Ishikawa (cell line): Measurements from ENCODE around the gene GUSB.

ENCODE experiments used
- FOXM1 ChIP-seq: IDR thresholded peaks from 2 replicates; pipeline ENCODE4 v1.6.1; 2012; ENCODE audit warnings: low read depth, borderline replicate concordance
- TF ChIP-seq, protein P1 (sequence below): IDR thresholded peaks from 2 replicates; pipeline ENCODE4 v1.6.1; 2012; ENCODE audit warnings: low read depth, mild to moderate bottlenecking
- TF ChIP-seq, protein P2 (sequence below): IDR thresholded peaks from 2 replicates; pipeline ENCODE4 v1.6.1; 2012

DNA sequence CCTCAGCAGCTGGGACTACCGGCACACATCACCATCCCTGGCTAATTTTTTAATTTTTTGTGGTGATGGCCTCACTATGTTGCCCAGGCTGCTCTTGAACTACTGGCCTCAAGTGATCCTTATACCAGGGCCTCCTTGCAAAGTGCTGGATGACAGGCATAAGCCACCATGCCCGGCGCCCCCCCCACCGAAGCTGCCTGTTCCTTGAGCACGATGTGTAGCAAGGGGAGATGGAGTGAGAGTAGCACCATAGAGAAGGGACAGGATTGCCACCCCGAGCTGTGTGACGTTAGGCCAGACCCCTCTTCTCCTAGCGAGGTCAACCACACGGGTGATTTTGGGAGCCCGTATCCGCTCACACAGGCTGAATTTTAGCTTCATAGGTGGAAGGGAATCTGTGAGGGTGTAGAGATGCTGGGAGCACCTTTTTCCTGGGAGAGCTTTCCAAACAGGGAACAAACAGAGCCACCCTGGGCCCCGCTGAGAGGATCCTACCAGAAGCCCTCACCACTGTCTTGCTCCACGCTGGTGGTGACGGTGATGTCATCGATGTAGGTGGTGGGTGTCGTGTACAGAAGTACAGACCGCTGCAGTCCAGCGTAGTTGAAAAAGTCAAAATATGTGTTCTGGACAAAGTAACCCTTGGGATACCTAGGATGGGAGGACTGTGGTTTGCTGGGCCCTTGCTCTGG, 3.0 kb downstream of the GUSB start:
- TF ChIP-seq FOXM1, result no peak
- TF ChIP-seq, protein P1, sequence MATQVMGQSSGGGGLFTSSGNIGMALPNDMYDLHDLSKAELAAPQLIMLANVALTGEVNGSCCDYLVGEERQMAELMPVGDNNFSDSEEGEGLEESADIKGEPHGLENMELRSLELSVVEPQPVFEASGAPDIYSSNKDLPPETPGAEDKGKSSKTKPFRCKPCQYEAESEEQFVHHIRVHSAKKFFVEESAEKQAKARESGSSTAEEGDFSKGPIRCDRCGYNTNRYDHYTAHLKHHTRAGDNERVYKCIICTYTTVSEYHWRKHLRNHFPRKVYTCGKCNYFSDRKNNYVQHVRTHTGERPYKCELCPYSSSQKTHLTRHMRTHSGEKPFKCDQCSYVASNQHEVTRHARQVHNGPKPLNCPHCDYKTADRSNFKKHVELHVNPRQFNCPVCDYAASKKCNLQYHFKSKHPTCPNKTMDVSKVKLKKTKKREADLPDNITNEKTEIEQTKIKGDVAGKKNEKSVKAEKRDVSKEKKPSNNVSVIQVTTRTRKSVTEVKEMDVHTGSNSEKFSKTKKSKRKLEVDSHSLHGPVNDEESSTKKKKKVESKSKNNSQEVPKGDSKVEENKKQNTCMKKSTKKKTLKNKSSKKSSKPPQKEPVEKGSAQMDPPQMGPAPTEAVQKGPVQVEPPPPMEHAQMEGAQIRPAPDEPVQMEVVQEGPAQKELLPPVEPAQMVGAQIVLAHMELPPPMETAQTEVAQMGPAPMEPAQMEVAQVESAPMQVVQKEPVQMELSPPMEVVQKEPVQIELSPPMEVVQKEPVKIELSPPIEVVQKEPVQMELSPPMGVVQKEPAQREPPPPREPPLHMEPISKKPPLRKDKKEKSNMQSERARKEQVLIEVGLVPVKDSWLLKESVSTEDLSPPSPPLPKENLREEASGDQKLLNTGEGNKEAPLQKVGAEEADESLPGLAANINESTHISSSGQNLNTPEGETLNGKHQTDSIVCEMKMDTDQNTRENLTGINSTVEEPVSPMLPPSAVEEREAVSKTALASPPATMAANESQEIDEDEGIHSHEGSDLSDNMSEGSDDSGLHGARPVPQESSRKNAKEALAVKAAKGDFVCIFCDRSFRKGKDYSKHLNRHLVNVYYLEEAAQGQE, result no peak
- TF ChIP-seq, protein P2, sequence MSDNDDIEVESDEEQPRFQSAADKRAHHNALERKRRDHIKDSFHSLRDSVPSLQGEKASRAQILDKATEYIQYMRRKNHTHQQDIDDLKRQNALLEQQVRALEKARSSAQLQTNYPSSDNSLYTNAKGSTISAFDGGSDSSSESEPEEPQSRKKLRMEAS, result no peak
